ENCODE data around the gene CRAT. TPM values are rescaled to one million over a fixed set of nuclear protein-coding genes. Genes with fewer than 3 reads are reported as not detected.
"Not testable (repeated sequence)": the region's sequence is repeated elsewhere in the genome, so short reads cannot be mapped to it uniquely, and the experiment has no call there.

Gene CRAT
- total RNA-seq, 1 donor from 2014 or later, result 26.4 TPM

GRCh38 chr9:129130791-129131190 lies 20.2 kb upstream of the CRAT start:
- DNase-seq (ENCODE audit: low spot score in 2 of 2, unreplicated experiment in 2 of 2), result no peak

GRCh38 chr9:129130271-129130670 lies 19.7 kb upstream of the CRAT start:
- not testable (repeated sequence) for H3K4me1 Mint-ChIP-seq; H3K9me3 Mint-ChIP-seq; H3K27me3 Mint-ChIP-seq (ENCODE audit: low read depth); H3K4me3 Mint-ChIP-seq; DNase-seq (ENCODE audit: low spot score in 2 of 2, unreplicated experiment in 2 of 2); H3K27ac Mint-ChIP-seq
- peaks cover 35% of the 10 kb centered on the region for H3K36me3 Mint-ChIP-seq

More at GRCh38 chr9:129130791-129131190, 20.2 kb upstream of the CRAT start:
- TF ChIP-seq CTCF (IDR thresholded peaks at IDR 0.05; ENCODE audit: unreplicated experiment), result no peak
- Mint-ChIP-seq H3K36me3 (peaks cover 35% of the 10 kb centered on the region), H3K27me3 (ENCODE audit: low read depth) (no peaks in the 10 kb centered on the region), H3K27ac (no peak overlapping the region), H3K4me1 (no peaks in the 10 kb centered on the region), H3K9me3 (no peaks in the 10 kb centered on the region), H3K4me3 (no peak overlapping the region)

- no peak for DNase-seq (ENCODE audit: low spot score in 2 of 2, unreplicated experiment in 2 of 2)
- no peak overlapping the region for H3K27ac Mint-ChIP-seq
- H3K9me3 Mint-ChIP-seq, result no peaks in the 10 kb centered on the region
- no peaks in the 10 kb centered on the region for H3K27me3 Mint-ChIP-seq (ENCODE audit: low read depth)
- peaks cover 33% of the 10 kb centered on the region for H3K36me3 Mint-ChIP-seq
- H3K4me3 Mint-ChIP-seq, result no peak overlapping the region
- TF ChIP-seq CTCF (IDR thresholded peaks at IDR 0.05; ENCODE audit: unreplicated experiment), result no peak
- H3K4me1 Mint-ChIP-seq, result no peaks in the 10 kb centered on the region
Measured at GRCh38 chr9:129128689-129129088, 18.1 kb upstream of the CRAT start.

- no peak overlapping the region for H3K4me3 Mint-ChIP-seq
- peaks cover 33% of the 10 kb centered on the region for H3K36me3 Mint-ChIP-seq
- H3K27me3 Mint-ChIP-seq (ENCODE audit: low read depth), result no peaks in the 10 kb centered on the region
- no peak for TF ChIP-seq CTCF (IDR thresholded peaks at IDR 0.05; ENCODE audit: unreplicated experiment)
- no peaks in the 10 kb centered on the region for H3K9me3 Mint-ChIP-seq
- no peak for DNase-seq (ENCODE audit: low spot score in 2 of 2, unreplicated experiment in 2 of 2)
- H3K27ac Mint-ChIP-seq, result no peak overlapping the region
- H3K4me1 Mint-ChIP-seq, result no peaks in the 10 kb centered on the region
Measured at GRCh38 chr9:129126749-129127618, 16.4 kb upstream of the CRAT start.

- H3K27ac Mint-ChIP-seq, result no peak overlapping the region
- TF ChIP-seq CTCF (IDR thresholded peaks at IDR 0.05; ENCODE audit: unreplicated experiment), result no peak
- no peaks in the 10 kb centered on the region for H3K9me3 Mint-ChIP-seq
- H3K4me3 Mint-ChIP-seq, result no peak overlapping the region
- DNase-seq (ENCODE audit: low spot score in 2 of 2, unreplicated experiment in 2 of 2), result no peak
- H3K27me3 Mint-ChIP-seq (ENCODE audit: low read depth), result no peaks in the 10 kb centered on the region
- peaks cover 31% of the 10 kb centered on the region for H3K36me3 Mint-ChIP-seq
- no peaks in the 10 kb centered on the region for H3K4me1 Mint-ChIP-seq
Measured at GRCh38 chr9:129125478-129125877, 14.9 kb upstream of the CRAT start.

GRCh38 chr9:129124506-129125069 lies 14.0 kb upstream of the CRAT start:
- Mint-ChIP-seq H3K36me3 (peaks cover 34% of the 10 kb centered on the region), H3K9me3 (no peaks in the 10 kb centered on the region), H3K27ac (no peak overlapping the region), H3K4me3 (no peak overlapping the region), H3K4me1 (no peaks in the 10 kb centered on the region), H3K27me3 (ENCODE audit: low read depth) (no peaks in the 10 kb centered on the region)
- DNase-seq (ENCODE audit: low spot score in 2 of 2, unreplicated experiment in 2 of 2), result no peak
- no peak for TF ChIP-seq CTCF (IDR thresholded peaks at IDR 0.05; ENCODE audit: unreplicated experiment)

GRCh38 chr9:129122976-129123375 lies 12.4 kb upstream of the CRAT start:
- H3K4me1 Mint-ChIP-seq; DNase-seq (ENCODE audit: low spot score in 2 of 2, unreplicated experiment in 2 of 2); H3K4me3 Mint-ChIP-seq; H3K9me3 Mint-ChIP-seq; H3K27ac Mint-ChIP-seq; H3K27me3 Mint-ChIP-seq (ENCODE audit: low read depth): not testable (repeated sequence)
- peaks cover 30% of the 10 kb centered on the region for H3K36me3 Mint-ChIP-seq

All from mesothelial cell of epicardium (in vitro differentiated cells).